Breast epithelium (tissue), 3 donors: ENCODE results near the gene TSEN15.

Experiments used
- POLR2A ChIP-seq: fragments of 450-650 bp; IDR thresholded peaks from one replicate; pipeline ENCODE4 v1.6.1; 2016; ENCODE audit warnings: antibody characterized with exemption, mild to moderate bottlenecking, moderate library complexity
- POLR2AphosphoS5 ChIP-seq, 3 donors: sonication (generic); formaldehyde crosslinking; IDR thresholded peaks; one replicate each; pipeline ENCODE4 v1.6.1; 2017; ENCODE audit warnings: antibody characterized with exemption in 3 of 3
- TF ChIP-seq, protein P1 (sequence below), 3 donors: fragments of 450-650 bp; IDR thresholded peaks; one replicate each; pipeline ENCODE4 v1.5.1; 2016 to 2017; ENCODE audit warnings: antibody characterized with exemption in 3 of 3, mild to moderate bottlenecking in 3 of 3, moderate library complexity in 3 of 3

GRCh38 chr1:184056921-184057555, 5.5 kb downstream of the TSEN15 start:
- TF ChIP-seq POLR2A (no peak), POLR2AphosphoS5 (IDR thresholded peaks at IDR 0.05) (no peak)
- TF ChIP-seq, protein P1, sequence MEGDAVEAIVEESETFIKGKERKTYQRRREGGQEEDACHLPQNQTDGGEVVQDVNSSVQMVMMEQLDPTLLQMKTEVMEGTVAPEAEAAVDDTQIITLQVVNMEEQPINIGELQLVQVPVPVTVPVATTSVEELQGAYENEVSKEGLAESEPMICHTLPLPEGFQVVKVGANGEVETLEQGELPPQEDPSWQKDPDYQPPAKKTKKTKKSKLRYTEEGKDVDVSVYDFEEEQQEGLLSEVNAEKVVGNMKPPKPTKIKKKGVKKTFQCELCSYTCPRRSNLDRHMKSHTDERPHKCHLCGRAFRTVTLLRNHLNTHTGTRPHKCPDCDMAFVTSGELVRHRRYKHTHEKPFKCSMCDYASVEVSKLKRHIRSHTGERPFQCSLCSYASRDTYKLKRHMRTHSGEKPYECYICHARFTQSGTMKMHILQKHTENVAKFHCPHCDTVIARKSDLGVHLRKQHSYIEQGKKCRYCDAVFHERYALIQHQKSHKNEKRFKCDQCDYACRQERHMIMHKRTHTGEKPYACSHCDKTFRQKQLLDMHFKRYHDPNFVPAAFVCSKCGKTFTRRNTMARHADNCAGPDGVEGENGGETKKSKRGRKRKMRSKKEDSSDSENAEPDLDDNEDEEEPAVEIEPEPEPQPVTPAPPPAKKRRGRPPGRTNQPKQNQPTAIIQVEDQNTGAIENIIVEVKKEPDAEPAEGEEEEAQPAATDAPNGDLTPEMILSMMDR (IDR thresholded peaks at IDR 0.05), result no peak
